ENCODE measurements around the gene GTF2F2.
A peak's percentile ranks its signal among the peaks of the same experiment; 100 is the strongest.

GTF2F2 gene, protein sequence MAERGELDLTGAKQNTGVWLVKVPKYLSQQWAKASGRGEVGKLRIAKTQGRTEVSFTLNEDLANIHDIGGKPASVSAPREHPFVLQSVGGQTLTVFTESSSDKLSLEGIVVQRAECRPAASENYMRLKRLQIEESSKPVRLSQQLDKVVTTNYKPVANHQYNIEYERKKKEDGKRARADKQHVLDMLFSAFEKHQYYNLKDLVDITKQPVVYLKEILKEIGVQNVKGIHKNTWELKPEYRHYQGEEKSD

DNA sequence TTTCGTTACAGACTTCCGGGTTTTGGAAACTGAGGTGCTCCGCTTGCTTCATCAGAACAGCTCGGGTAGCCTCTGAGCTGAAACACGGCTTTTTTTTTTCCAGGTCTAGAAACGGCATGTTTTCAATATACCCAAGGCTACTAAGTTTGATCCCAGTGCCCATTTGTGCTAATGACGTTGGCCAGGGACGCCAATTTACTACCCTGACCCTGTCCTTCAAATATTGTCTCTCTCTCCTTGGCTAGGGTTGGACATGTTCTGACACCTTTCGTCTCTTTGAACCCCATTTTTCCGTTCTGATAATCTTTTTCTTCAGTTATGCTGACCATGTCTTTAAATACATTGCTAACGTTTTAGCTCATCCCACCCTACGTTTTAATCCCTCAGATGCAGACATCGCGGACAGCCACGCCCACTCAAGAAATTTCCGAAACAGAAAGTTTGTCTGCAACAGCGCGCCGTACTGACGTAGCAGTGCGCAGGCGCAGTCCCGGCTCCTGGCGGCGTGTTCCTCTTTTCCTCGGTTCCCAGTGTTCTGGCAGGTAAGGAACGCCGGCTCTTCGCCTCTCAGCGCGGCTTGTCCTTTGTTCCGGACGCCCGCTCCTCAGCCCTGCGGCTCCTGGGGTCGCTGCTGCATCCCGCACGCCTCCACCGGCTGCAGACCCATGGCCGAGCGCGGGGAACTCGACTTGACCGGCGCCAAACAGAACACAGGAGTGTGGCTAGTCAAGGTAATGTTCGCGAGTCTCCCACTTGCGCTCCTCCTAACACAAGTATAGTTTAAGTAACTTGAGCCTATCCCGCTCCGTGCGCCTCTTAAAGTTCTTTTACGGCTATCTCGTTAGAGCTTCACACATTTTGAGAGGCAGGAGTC, at the start of gene GTF2F2:
GTF2F2 (plus strand) TSS at position 520 of the 874 bp plus-strand sequence; CDS start at position 666, 146 bp downstream.
- DNase-seq (ENCODE audit: low read depth): peak; percentile 71
- peak within 1 kb of the TSS; percentile 96 for H3K4me3 ChIP-seq (ENCODE audit: low read length)
- TF ChIP-seq, protein P1, sequence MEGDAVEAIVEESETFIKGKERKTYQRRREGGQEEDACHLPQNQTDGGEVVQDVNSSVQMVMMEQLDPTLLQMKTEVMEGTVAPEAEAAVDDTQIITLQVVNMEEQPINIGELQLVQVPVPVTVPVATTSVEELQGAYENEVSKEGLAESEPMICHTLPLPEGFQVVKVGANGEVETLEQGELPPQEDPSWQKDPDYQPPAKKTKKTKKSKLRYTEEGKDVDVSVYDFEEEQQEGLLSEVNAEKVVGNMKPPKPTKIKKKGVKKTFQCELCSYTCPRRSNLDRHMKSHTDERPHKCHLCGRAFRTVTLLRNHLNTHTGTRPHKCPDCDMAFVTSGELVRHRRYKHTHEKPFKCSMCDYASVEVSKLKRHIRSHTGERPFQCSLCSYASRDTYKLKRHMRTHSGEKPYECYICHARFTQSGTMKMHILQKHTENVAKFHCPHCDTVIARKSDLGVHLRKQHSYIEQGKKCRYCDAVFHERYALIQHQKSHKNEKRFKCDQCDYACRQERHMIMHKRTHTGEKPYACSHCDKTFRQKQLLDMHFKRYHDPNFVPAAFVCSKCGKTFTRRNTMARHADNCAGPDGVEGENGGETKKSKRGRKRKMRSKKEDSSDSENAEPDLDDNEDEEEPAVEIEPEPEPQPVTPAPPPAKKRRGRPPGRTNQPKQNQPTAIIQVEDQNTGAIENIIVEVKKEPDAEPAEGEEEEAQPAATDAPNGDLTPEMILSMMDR (conservative IDR thresholded peaks at IDR 0.05; ENCODE audit: low read depth, low read length): no peak

DNA sequence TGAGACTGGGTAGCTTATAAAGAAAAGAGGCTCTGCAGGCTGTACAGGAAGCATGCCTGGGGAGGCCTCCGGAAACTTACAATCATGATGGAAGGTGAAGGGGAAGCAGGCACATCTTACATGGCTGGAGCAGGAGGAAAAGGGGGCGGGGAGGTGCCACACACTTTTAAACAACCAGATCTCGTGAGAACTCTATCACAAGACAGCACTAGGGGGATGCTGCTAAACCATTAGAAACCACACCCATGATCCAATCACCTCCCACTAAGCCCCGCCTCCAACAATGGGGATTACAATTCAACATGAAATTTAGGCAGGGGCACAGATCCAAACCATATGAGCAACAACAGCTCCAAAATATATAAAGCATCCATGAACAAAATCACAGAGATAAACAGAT, 46.5 kb upstream of the GTF2F2 start:
- TF ChIP-seq, protein P1 (conservative IDR thresholded peaks at IDR 0.05; ENCODE audit: low read depth, low read length): no peak
- no peak for DNase-seq (ENCODE audit: low read depth)
- no peak overlapping the region for H3K4me3 ChIP-seq (ENCODE audit: low read length)

DNA sequence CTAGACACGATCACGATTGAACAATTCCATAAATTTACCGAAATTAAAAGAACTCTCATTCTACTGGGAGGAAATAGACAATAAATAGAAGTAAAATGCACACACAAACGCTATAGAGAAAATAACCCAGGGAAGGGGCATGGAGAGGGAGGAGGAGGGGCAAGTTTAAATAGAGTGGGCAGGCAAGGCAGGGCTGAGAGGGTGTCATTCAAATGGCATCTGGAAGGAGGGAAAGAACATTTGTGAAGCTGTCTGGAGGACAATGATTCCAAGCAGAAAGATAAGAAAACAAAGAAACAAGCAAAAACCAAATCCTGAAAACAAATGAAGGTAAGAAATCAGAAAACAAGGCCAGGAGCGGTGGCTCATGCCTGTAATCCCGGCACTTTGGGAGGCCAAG, 45.6 kb upstream of the GTF2F2 start:
- DNase-seq (ENCODE audit: low read depth): no peak
- TF ChIP-seq, protein P1 (conservative IDR thresholded peaks at IDR 0.05; ENCODE audit: low read depth, low read length): no peak

DNA sequence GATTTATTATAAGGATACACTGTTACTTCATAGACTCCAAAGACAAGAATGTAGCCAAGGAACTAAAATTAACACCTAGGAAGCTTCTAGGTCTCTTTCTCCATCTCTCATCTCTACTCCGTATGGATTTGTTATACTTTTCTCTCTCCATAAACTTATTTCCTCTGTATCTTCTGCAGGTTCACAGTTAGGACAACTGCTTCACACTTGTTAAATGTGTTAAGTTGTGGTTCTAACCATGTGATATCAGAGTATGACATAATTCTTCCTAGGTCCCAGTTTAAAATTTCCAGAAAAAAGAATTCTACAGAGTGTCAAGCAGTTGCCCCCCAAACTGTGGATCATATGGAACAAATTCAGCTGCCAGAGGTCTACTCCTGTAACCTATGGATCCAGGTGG, 42.3 kb upstream of the GTF2F2 start:
- no peak overlapping the region for H3K4me3 ChIP-seq (ENCODE audit: low read length)
- DNase-seq (ENCODE audit: low read depth): no peak
- TF ChIP-seq, protein P1 (conservative IDR thresholded peaks at IDR 0.05; ENCODE audit: low read depth, low read length): no peak

More for the DNA sequence above, 45.6 kb upstream of the GTF2F2 start:
- no peak overlapping the region for H3K4me3 ChIP-seq (ENCODE audit: low read length)

DNA sequence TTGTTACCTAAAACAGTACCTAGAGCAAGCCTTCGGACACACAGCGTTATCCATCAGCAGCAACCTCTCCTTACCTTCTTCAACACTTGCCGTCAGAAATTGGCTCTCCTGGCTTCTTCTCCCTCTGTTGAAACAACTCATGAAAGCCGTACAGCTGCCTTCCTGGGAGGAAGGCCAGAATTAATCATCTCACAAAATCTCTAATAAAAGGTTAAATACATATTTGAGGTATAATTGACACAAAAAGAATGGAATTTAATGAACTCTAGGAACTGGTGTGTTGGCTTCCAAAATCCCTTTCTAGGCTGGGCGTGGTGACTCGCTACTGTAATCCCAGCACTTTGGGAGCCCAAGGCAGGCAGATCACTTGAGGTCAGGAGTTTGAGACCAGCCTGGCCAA, 37.3 kb upstream of the GTF2F2 start:
- TF ChIP-seq, protein P1 (conservative IDR thresholded peaks at IDR 0.05; ENCODE audit: low read depth, low read length): no peak
- peak; percentile 22 for DNase-seq (ENCODE audit: low read depth)
- H3K4me3 ChIP-seq (ENCODE audit: low read length): no peak overlapping the region

DNA sequence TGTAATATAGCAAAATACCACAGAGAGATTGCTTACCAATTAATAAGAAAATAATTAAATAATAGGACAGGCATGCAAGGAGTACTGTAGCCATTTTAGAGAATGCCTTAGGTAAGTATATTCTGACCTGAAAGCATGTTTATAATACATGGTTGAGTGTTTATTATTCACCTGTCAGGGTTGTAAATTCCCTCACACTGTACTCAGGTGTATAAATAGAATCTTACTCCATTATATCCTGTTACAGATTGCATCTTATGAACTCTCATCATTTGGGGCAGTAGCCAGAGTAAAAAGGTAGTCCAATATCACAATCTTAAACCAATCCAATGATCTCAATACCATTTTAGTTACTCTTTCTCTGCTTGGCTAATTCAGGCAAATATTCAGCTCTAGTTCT, 35.8 kb upstream of the GTF2F2 start:
- H3K4me3 ChIP-seq (ENCODE audit: low read length): no peak overlapping the region
- DNase-seq (ENCODE audit: low read depth): no peak
- TF ChIP-seq, protein P1 (conservative IDR thresholded peaks at IDR 0.05; ENCODE audit: low read depth, low read length): no peak

Data from retinal pigment epithelial cell (primary cell).